Measurements from ENCODE around the gene CNBD2. TPM values are rescaled to one million over a fixed set of nuclear protein-coding genes. Genes with fewer than 3 reads are reported as not detected.
"Not testable (repeated sequence)": the region's sequence is repeated elsewhere in the genome, so short reads cannot be mapped to it uniquely, and the experiment has no call there.

The CNBD2 gene
- 5.3 and 6.2 TPM in 2 replicates for total RNA-seq (2014; rRNA removed; shearing (Covaris generic))

- Histone ChIP-seq H3K4me3 (no peak within 1 kb of the TSS), H3K9me3 (replicated peaks) (peaks cover 10% of the 10 kb centered on the region), H3K36me3 (no peaks in the 10 kb centered on the region), H3K27me3 (no peaks in the 10 kb centered on the region), H3K27ac (no peak within 1 kb of the TSS), H3K4me1 (peaks cover 4% of the 10 kb centered on the region)
- no peak for DNase-seq
Observed at GRCh38 chr20:35967979-35968640, at the start of gene CNBD2. Gene CNBD2, plus strand, starts transcription at chr20:35968590. Its CDS starts 173 bp downstream, at chr20:35968763.

GRCh38 chr20:35920523-35920922 is 47.9 kb upstream of the CNBD2 start:
- Histone ChIP-seq H3K27ac (no peak overlapping the region), H3K27me3 (no peaks in the 10 kb centered on the region), H3K4me1 (no peaks in the 10 kb centered on the region), H3K4me3 (no peak overlapping the region), H3K9me3 (replicated peaks) (no peaks in the 10 kb centered on the region), H3K36me3 (peaks cover 20% of the 10 kb centered on the region)
- no peak for DNase-seq

- Histone ChIP-seq H3K9me3 (replicated peaks) (no peaks in the 10 kb centered on the region), H3K27ac (no peak overlapping the region), H3K27me3 (no peaks in the 10 kb centered on the region), H3K4me1 (no peaks in the 10 kb centered on the region), H3K4me3 (no peak overlapping the region), H3K36me3 (peaks cover 10% of the 10 kb centered on the region; the same call in 1 of the 2 replicates)
- no peak for DNase-seq
Observed at GRCh38 chr20:35929301-35929700, 39.1 kb upstream of the CNBD2 start.

- H3K27ac ChIP-seq: no peak overlapping the region
- peaks cover 10% of the 10 kb centered on the region for H3K36me3 ChIP-seq
- no peak overlapping the region for H3K4me3 ChIP-seq
- H3K9me3 ChIP-seq (replicated peaks): no peaks in the 10 kb centered on the region
- DNase-seq: no peak
- H3K4me1 ChIP-seq: no peaks in the 10 kb centered on the region
- no peaks in the 10 kb centered on the region for H3K27me3 ChIP-seq
Observed at GRCh38 chr20:35934050-35934449, 34.3 kb upstream of the CNBD2 start.

GRCh38 chr20:35939264-35939663 is 29.1 kb upstream of the CNBD2 start:
- Histone ChIP-seq H3K27ac (no peak overlapping the region), H3K9me3 (replicated peaks) (no peaks in the 10 kb centered on the region), H3K27me3 (no peaks in the 10 kb centered on the region), H3K36me3 (peaks cover 5% of the 10 kb centered on the region; the same call in 1 of the 2 replicates), H3K4me1 (no peaks in the 10 kb centered on the region), H3K4me3 (no peak overlapping the region)
- no peak for DNase-seq

- no peak overlapping the region for H3K27ac ChIP-seq
- H3K27me3 ChIP-seq: no peaks in the 10 kb centered on the region
- no peak overlapping the region for H3K4me3 ChIP-seq
- DNase-seq: no peak
- no peaks in the 10 kb centered on the region for H3K9me3 ChIP-seq (replicated peaks)
- H3K36me3 ChIP-seq: peaks cover 5% of the 10 kb centered on the region; the same call in 1 of the 2 replicates
- H3K4me1 ChIP-seq: no peaks in the 10 kb centered on the region
Observed at GRCh38 chr20:35941620-35942019, 26.8 kb upstream of the CNBD2 start.

GRCh38 chr20:35942243-35942642 is 26.1 kb upstream of the CNBD2 start:
- H3K4me3 ChIP-seq: no peak overlapping the region
- no peaks in the 10 kb centered on the region for H3K27me3 ChIP-seq
- H3K36me3 ChIP-seq: peaks cover 5% of the 10 kb centered on the region; the same call in 1 of the 2 replicates
- no peaks in the 10 kb centered on the region for H3K4me1 ChIP-seq
- DNase-seq: no peak
- H3K27ac ChIP-seq: no peak overlapping the region
- H3K9me3 ChIP-seq (replicated peaks): no peaks in the 10 kb centered on the region

GRCh38 chr20:35947489-35947888 is 20.9 kb upstream of the CNBD2 start:
- Histone ChIP-seq H3K27ac (no peak overlapping the region), H3K36me3 (peaks cover 6% of the 10 kb centered on the region; the same call in 1 of the 2 replicates), H3K9me3 (replicated peaks) (no peaks in the 10 kb centered on the region), H3K4me1 (no peaks in the 10 kb centered on the region), H3K27me3 (no peaks in the 10 kb centered on the region), H3K4me3 (no peak overlapping the region)
- peak; percentile 51 to 58 for DNase-seq

- H3K27me3 ChIP-seq: no peaks in the 10 kb centered on the region
- no peak for DNase-seq
- no peaks in the 10 kb centered on the region for H3K4me1 ChIP-seq
- H3K4me3 ChIP-seq: no peak overlapping the region
- H3K36me3 ChIP-seq: peaks cover 5% of the 10 kb centered on the region; the same call in 1 of the 2 replicates
- H3K27ac ChIP-seq: no peak overlapping the region
- no peaks in the 10 kb centered on the region for H3K9me3 ChIP-seq (replicated peaks)
Observed at GRCh38 chr20:35947907-35948306, 20.5 kb upstream of the CNBD2 start.

GRCh38 chr20:35950093-35950492 is 18.3 kb upstream of the CNBD2 start:
- H3K9me3 ChIP-seq (replicated peaks): no peaks in the 10 kb centered on the region
- H3K4me3 ChIP-seq: no peak overlapping the region
- H3K4me1 ChIP-seq: no peaks in the 10 kb centered on the region
- H3K36me3 ChIP-seq: peaks cover 3% of the 10 kb centered on the region; the same call in 1 of the 2 replicates
- no peak overlapping the region for H3K27ac ChIP-seq
- H3K27me3 ChIP-seq: no peaks in the 10 kb centered on the region
- no peak for DNase-seq

GRCh38 chr20:35952080-35952479 is 16.3 kb upstream of the CNBD2 start:
- not testable (repeated sequence) for H3K4me1 ChIP-seq; H3K27ac ChIP-seq; H3K27me3 ChIP-seq; DNase-seq; H3K36me3 ChIP-seq; H3K4me3 ChIP-seq; H3K9me3 ChIP-seq (replicated peaks)

- H3K27ac ChIP-seq: peak overlapping the region; percentile 94; the same call in 1 of the 2 replicates
- no peaks in the 10 kb centered on the region for H3K4me1 ChIP-seq
- DNase-seq: no peak
- peak overlapping the region; percentile 90 for H3K4me3 ChIP-seq
- no peaks in the 10 kb centered on the region for H3K9me3 ChIP-seq (replicated peaks)
- no peaks in the 10 kb centered on the region for H3K27me3 ChIP-seq
- peaks cover 1% of the 10 kb centered on the region; the same call in 1 of the 2 replicates for H3K36me3 ChIP-seq
Observed at GRCh38 chr20:35952480-35953386, 15.7 kb upstream of the CNBD2 start.

GRCh38 chr20:35953387-35954199 is 14.8 kb upstream of the CNBD2 start:
- Histone ChIP-seq H3K36me3 (no peaks in the 10 kb centered on the region), H3K27me3 (no peaks in the 10 kb centered on the region), H3K4me3 (peak overlapping the region; percentile 90), H3K4me1 (no peaks in the 10 kb centered on the region), H3K27ac (peak overlapping the region; percentile 94), H3K9me3 (replicated peaks) (no peaks in the 10 kb centered on the region)
- peak; percentile 72 to 75 for DNase-seq

GRCh38 chr20:35954200-35954906 is 14.0 kb upstream of the CNBD2 start, which contains the start of gene SCAND1:
Gene SCAND1, minus strand, starts transcription at chr20:35954502. Its CDS starts 218 bp downstream, at chr20:35954284.
- Histone ChIP-seq H3K27ac (peak within 1 kb of the TSS; percentile 94), H3K36me3 (no peaks in the 10 kb centered on the region), H3K9me3 (replicated peaks) (no peaks in the 10 kb centered on the region), H3K4me1 (no peaks in the 10 kb centered on the region), H3K4me3 (peak within 1 kb of the TSS; percentile 90), H3K27me3 (no peaks in the 10 kb centered on the region)
- peak; percentile 99 for DNase-seq

Data from SJCRH30 (cell line).